Neural crest cell (in vitro differentiated cells): ENCODE results near the gene EME1. TPM values are rescaled to one million over a fixed set of nuclear protein-coding genes. Genes with fewer than 3 reads are reported as not detected.
A peak's percentile ranks its signal among the peaks of the same experiment; 100 is the strongest.

Experiments
- DNase-seq: peaks from one replicate; pipeline ENCODE4 v3.0.0; 2021; ENCODE audit warnings: low read depth, mixed read lengths, low spot score
- H3K27ac Mint-ChIP-seq: one replicate; pipeline ENCODE4 v1.8.0; 2021; ENCODE audit warnings: mild to moderate bottlenecking, mixed read lengths; ENCODE audit not compliant: unreplicated experiment
- H3K27me3 Mint-ChIP-seq: 2 replicates; pipeline ENCODE4 v1.8.0; 2021; ENCODE audit warnings: low read depth, mild to moderate bottlenecking, mixed read lengths
- H3K36me3 Mint-ChIP-seq: 2 replicates; pipeline ENCODE4 v1.8.0; 2021; ENCODE audit warnings: low read depth, mild to moderate bottlenecking, mixed read lengths
- H3K4me1 Mint-ChIP-seq: 2 replicates; pipeline ENCODE4 v1.8.0; 2021; ENCODE audit warnings: mixed read lengths
- H3K4me3 Mint-ChIP-seq: one replicate; pipeline ENCODE4 v1.8.0; 2021; ENCODE audit warnings: mild to moderate bottlenecking, mixed read lengths
- H3K9me3 Mint-ChIP-seq: 2 replicates; pipeline ENCODE4 v1.8.0; 2021; ENCODE audit warnings: mixed read lengths
- CTCF ChIP-seq: fragments of 200-600 bp; sonication (generic); conservative IDR thresholded peaks from 2 replicates; pipeline ENCODE4 v1.5.0; 2021; ENCODE audit warnings: antibody characterized with exemption, mild to moderate bottlenecking
- long read RNA-seq: library from polyadenylated mRNA; unstranded; transcript quantifications from one replicate; pipeline ENCODE4 v2.0.0, GENCODE V29; 2020
- total RNA-seq: library from RNA; stranded (reverse); gene quantifications from 2 replicates; pipeline ENCODE4 v1.2.1, GENCODE V29; 2021

EME1 gene
- 25.5 and 31.4 TPM in 2 replicates for total RNA-seq
- long read RNA-seq, transcript EME1-201 (9 exons, 2,339 nt): major isoform, 39 of 70 reads
- long read RNA-seq, partial matches to known transcripts: 11 of 70 reads
- long read RNA-seq, other reads (novel, unspliced or antisense): 20 of 70 reads

GRCh38 chr17:50372758-50373556, at the start of gene EME1, which contains the start of gene MRPL27:
TSS of gene EME1 (plus strand) at chr17:50373229. CDS start at chr17:50375209, 1,980 bp downstream.
TSS of gene MRPL27 (minus strand) at chr17:50373184. CDS start at chr17:50373170, 14 bp downstream.
- peak; percentile 64 for DNase-seq
- H3K4me3 Mint-ChIP-seq: peak within 1 kb of the TSS; percentile 98
- H3K9me3 Mint-ChIP-seq: no peaks in the 10 kb centered on the region
- no peak for TF ChIP-seq CTCF
- H3K27me3 Mint-ChIP-seq: no peaks in the 10 kb centered on the region
- peaks cover 10% of the 10 kb centered on the region for H3K36me3 Mint-ChIP-seq
- H3K4me1 Mint-ChIP-seq: peaks cover 27% of the 10 kb centered on the region
- H3K27ac Mint-ChIP-seq: peak within 1 kb of the TSS; percentile 99

- DNase-seq: no peak
- Mint-ChIP-seq H3K27me3 (no peaks in the 10 kb centered on the region), H3K4me3 (no peak overlapping the region), H3K36me3 (no peaks in the 10 kb centered on the region), H3K27ac (no peak overlapping the region), H3K9me3 (no peaks in the 10 kb centered on the region), H3K4me1 (no peaks in the 10 kb centered on the region)
- TF ChIP-seq CTCF: no peak
Measured at GRCh38 chr17:50325906-50326305, 47.1 kb upstream of the EME1 start.

- Mint-ChIP-seq H3K4me1 (no peaks in the 10 kb centered on the region), H3K27me3 (no peaks in the 10 kb centered on the region), H3K9me3 (no peaks in the 10 kb centered on the region), H3K4me3 (no peak overlapping the region), H3K36me3 (no peaks in the 10 kb centered on the region), H3K27ac (no peak overlapping the region)
- DNase-seq: no peak
- no peak for TF ChIP-seq CTCF
Measured at GRCh38 chr17:50326831-50327364, 46.1 kb upstream of the EME1 start.

- no peaks in the 10 kb centered on the region for H3K27me3 Mint-ChIP-seq
- peaks cover 3% of the 10 kb centered on the region for H3K4me1 Mint-ChIP-seq
- H3K9me3 Mint-ChIP-seq: no peaks in the 10 kb centered on the region
- TF ChIP-seq CTCF: no peak
- no peaks in the 10 kb centered on the region for H3K36me3 Mint-ChIP-seq
- no peak overlapping the region for H3K4me3 Mint-ChIP-seq
- DNase-seq: no peak
- H3K27ac Mint-ChIP-seq: no peak overlapping the region
Measured at GRCh38 chr17:50328363-50329325, 44.4 kb upstream of the EME1 start.

GRCh38 chr17:50329716-50330115, 43.3 kb upstream of the EME1 start:
- no peak for DNase-seq
- Mint-ChIP-seq H3K4me3 (no peak overlapping the region), H3K27ac (no peak overlapping the region), H3K4me1 (peaks cover 10% of the 10 kb centered on the region), H3K36me3 (no peaks in the 10 kb centered on the region), H3K9me3 (no peaks in the 10 kb centered on the region), H3K27me3 (no peaks in the 10 kb centered on the region)
- no peak for TF ChIP-seq CTCF
